ENCODE data around the gene CDK17.
"Not testable (repeated sequence)": the region's sequence is repeated elsewhere in the genome, so short reads cannot be mapped to it uniquely, and the experiment has no call there.

Gene CDK17

DNA sequence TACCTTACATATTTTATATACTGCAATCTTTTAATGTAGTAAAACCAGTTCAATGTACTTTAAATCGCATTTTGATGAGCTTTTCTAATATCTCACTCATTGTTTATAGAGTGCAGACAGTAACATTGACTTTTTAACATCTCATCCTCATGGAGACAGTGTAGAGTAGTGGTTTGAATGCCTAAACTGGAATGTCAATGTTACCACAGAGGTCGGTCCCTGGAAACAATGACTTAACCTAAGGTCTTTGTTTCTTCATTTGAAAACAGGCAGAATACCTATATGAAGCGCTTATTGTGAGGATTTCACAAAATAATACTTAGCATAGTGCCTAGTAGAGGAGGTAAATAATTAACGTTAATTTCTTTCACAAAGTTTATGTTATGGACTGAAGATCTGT, 5.0 kb downstream of the CDK17 start:
- DNase-seq (ENCODE audit: low read depth in 1 of 2, low spot score in 1 of 2) = no peak

DNA sequence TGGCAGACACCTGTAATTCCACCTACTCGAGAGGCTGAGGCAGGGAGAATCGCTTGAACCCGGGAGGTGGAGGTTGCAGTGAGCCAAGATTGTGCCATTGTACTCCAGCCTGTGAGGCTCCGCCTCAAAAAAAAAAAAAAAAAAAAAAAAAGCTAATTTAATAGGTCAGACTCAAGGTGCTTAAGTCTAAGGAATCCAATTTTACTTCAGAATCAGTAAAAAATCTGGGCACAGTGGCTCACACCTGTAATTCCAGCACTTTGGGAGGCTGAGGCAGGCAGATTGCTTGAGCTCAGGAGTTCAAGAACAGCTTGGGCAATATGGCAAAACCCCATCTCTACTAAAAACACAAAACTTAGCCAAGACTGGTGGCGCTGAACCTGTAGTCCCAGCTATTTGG, 7.0 kb downstream of the CDK17 start:
- DNase-seq (ENCODE audit: low read depth in 1 of 2, low spot score in 1 of 2) = not testable (repeated sequence)

DNA sequence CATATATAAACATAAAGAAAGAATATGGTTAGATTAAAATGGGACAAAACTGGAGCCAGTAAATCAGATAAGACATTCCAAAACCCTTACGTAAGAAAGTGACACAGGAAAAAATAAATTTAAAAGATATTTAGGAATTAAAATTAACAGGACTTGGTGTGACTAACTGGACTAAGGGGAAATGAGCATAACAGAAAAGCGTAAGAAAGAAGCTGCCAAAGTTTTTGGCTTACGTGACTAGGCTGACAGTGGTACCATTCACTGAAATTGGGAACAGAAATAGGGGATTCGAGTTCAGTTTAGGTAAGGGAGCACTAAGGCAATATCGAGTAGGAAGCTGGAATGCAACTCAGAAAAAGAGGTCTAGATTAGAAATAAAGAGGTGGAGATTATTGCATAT, 7.8 kb downstream of the CDK17 start:
- no peak for DNase-seq (ENCODE audit: low read depth in 1 of 2, low spot score in 1 of 2)

DNA sequence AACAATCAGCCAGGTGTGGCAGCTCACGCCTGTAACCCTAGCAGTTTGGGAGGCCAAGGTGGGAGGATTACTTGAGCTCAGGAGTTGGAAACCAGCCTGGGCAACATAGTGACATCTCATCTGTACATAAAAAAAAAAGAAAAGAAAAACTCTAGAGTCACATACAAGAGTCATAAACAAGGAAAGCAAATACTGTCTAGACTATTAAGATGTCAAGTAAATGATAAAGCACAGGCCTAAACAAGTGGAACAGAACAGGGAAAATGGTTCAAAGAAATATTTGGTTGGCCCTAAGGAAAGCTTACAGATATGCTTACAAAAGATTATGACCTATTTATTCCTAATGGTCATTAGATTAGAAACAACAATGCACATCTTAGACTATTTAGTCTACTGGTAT, 12.3 kb downstream of the CDK17 start:
- DNase-seq (ENCODE audit: low read depth in 1 of 2, low spot score in 1 of 2) = no peak

DNA sequence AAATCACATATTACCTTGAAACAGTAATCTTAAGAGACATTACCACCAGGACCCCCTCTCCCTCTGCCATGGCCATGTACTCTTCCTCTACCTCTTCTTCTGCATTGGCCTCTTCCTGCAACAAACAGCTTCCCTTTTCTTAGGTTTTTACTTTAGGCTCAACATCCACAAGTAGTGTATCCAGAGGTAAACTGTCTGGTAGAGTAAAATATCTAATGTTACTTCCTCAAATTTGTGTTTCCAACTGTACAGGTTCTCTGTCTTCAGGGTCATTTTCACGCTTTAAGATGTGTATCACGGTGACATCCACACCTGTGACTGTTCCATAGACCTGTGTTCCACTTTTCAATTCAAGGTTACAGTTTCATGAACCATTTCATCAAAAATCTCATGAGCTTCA, 13.4 kb downstream of the CDK17 start:
- no peak for DNase-seq (ENCODE audit: low read depth in 1 of 2, low spot score in 1 of 2)

DNA sequence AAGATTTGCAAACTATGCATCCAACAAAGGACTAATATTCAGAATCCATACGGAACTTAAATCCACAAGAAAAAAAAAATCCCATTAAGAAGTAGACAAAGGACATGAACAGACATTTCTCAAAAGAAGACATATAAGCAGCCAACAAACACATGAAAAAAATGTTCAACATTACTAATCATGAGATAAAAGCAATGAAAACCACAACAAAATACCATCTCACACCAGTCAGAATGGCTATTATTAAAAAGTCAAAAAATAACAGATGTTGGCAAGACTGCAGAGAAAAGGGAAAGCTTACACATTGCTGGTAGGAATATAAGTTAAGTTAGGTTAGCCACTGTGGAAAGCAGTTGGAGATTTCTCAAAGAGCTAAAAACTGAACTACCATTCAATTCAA, 16.2 kb downstream of the CDK17 start:
- no peak for DNase-seq (ENCODE audit: low read depth in 1 of 2, low spot score in 1 of 2)

DNA sequence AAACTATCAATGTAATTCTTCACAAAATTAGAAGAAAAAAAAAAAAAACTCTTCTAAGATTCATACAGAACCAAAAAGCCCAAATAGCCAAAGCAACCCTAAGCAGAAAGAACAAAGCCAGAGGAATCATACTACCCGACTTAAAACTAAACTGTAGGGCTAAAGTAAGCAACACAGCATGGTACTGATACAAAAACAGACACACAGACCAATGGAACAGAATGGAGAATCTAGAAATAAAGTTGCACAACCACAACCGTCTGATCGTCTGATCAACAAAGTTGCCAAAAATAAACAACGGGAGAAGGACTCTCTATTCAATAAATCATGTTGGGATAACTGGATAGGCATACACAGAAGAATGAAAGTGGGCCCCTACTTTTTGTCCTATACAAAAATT, 16.9 kb downstream of the CDK17 start:
- DNase-seq (ENCODE audit: low read depth in 1 of 2, low spot score in 1 of 2) = no peak

DNA sequence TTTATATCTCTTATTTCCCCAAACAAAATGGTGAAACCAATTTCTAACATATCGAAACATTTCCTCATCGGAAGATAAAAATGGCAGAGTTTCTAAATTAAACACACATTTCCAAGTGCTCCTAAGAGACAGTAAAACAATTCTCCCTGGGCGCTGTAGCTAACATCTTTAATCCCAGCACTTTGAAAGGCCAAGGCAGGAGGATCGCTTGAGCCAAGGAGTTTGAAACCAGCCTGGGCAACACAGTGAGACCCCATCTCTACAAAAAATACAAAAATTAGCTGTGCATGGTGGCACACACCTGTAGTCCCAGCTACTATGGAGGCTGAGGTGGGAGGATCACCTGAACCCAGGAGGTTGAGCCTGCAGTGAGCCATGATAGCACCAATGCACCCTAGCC, 20.5 kb downstream of the CDK17 start:
- DNase-seq (ENCODE audit: low read depth in 1 of 2, low spot score in 1 of 2) = not testable (repeated sequence)

DNA sequence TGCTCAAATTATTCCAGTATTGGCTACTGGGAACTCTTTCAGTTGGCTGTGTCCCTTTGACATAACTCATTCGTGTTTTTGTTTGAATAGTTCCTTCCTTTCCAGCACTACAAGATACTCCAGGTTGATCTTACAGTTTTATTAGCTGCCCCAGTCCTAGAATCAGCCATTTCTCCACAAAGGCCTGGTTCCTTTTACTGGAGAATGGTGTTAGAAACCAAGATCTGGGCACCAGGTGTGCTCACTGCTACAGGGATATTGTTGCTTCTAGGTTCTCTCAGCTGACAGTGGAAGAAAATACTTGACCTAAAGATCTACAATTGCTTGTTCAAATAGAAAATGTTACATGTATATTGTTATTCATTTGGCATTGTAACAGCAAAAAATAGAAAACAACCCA, 21.9 kb downstream of the CDK17 start:
- DNase-seq (ENCODE audit: low read depth in 1 of 2, low spot score in 1 of 2) = no peak

DNA sequence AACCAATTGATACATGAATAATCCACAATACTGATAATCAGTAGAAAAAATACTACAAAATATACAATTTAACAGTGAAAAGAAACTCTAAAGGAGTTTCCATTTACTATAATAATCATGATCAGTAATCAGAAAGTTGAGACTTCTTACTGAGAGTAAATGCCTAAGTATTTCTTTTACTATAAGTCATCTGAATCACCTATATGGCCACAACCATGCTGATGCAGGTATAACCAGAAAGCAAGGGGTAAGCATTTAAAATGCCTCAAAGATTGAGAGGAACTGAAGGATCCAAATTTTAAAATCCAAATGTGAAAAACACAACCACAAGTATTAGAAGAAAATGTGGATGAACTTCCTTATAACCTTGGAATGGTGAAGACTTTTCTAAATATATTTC, 23.4 kb downstream of the CDK17 start:
- DNase-seq (ENCODE audit: low read depth in 1 of 2, low spot score in 1 of 2) = no peak

DNA sequence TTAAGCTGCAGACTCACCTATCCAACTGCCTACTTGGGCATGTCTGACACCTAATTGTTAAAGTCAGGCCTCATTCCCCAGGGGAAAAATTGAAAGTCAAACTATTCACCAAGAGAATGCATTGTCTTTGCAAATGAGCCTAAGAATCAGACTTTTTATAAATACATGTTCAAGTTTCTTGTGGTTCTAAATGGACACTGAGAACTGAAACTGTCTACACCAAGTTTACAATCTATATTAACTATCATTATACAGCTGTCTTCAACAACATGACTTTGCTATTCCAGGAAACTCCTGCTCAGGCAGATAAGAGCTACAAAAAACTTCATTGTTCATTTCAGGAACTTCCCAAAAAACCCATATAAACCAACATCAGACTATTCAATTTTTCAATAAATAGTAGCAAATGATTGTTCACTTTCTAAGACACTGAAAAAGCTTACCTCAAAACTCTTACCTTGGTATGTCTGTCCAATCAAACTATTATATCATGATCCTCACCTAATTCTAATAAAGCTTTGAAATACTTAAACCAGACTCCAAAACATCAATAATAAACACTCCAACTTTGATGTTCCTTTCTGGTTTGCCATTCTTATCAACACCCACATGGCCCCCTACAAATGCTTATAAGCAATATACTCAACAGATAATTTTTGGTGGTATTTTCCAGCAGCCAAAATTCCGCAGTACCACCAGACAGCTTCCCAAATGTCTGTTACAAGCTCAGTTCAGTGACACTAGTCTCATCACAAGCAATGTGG, 24.2 kb downstream of the CDK17 start:
- DNase-seq (ENCODE audit: low read depth in 1 of 2, low spot score in 1 of 2) = no peak

DNA sequence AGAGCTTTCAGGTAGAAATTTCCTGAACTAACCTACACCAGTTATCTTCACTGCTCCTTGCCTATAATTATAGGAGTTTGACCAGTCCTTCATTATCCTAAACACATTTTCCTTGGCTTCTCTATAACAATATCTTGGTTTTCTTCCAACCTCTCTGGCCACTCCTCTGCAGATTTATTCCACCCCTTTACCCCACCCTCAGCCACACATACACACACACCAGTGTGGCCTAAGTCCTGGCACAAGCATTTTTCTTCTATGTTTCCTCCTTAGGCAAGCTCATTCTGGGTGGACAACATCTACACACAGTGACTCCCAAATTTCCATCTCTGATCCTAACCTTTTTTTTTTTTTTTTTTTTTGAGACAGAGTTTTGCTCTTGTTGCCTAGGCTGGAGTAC, 25.1 kb downstream of the CDK17 start:
- no peak for DNase-seq (ENCODE audit: low read depth in 1 of 2, low spot score in 1 of 2)

DNA sequence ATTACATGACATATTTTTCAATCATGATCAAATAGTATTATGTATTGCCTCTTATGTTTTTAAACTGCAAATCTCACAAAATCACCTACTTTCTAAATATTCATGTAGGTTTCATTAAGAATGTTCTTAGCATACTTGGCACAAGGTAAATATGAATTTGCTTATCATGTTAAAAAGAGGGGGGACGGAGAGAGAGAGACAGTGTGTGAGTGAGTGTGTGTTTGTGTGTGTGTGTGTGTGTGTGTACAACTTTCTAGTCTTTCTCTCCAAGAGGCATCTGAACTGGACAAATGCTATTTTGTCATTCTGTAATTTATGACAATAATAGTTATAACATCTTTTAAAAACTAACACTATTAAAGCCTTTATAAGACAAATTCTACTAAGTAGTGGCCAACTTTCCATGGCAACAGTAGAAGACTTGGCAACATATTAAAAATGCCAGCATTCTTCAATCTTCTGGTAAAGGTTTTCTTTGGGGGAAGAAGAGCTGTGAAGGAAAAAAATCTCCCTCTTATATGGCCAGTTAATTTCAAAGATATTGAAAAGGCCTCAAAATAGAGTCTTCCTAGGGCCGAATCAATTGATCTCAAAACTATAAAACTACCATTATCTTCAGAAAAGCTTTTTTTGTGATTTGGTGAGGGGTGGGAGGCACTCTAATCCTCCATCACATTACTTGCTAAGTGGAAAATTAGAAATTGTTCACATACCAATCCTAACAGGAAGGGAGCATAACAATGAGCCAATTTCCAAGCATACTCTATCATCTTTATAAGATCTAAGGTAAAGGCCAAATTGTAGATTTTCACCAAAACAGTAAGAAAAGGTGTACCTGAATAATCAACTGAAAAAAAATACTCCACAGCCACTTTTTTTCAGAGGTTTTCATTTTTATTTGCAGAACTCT, 28.2 kb downstream of the CDK17 start:
- no peak for DNase-seq (ENCODE audit: low read depth in 1 of 2, low spot score in 1 of 2)

DNA sequence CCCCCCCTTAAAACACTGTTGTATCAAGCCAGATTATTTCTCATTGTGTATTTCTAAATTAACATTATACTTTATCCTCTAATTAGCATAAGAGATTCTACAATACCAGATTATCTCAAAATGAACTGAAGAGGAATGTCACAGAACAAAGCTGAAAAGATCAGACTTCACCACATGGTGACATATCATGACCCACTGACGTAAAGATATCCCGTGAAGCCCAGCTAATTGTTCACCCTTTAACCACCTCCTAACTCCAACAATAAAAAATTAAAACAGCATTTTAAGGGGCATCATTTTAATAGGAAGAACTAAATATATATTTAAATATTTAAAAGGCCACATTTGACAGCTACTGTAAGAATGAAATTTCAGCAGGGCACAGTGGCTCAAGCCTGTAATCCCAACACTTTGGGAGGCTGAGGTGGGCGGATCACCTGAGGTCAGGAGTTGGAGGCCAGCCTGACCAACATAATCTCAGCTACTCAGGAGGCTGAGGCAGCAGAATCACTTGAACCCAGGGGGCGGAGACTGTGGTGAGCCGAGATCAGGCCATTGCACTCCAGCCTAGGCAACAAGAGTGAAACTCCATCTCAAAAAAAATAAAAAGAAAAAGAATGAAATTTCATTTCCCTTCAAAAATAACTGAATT, 29.0 kb downstream of the CDK17 start:
- DNase-seq (ENCODE audit: low read depth in 1 of 2, low spot score in 1 of 2) = no peak

DNA sequence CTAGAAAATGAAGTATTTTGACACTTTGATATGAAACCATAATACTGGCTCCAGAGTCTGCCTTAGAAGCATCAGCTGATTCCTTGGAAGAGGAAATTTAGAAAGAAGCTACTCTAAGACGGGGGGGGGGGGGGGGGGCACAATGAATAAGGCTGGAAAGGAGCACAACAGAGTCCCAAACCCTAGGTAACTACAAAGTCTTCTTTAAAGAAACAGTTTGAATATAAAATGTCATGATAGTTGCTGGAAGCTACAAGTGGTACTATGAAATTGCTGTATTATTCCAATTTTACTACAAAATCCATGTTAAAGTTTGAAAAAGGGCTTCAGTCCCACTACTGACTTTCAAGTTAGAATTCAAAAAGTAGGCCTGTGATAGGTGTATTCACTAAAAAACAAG, 31.6 kb downstream of the CDK17 start:
- no peak for DNase-seq (ENCODE audit: low read depth in 1 of 2, low spot score in 1 of 2)

DNA sequence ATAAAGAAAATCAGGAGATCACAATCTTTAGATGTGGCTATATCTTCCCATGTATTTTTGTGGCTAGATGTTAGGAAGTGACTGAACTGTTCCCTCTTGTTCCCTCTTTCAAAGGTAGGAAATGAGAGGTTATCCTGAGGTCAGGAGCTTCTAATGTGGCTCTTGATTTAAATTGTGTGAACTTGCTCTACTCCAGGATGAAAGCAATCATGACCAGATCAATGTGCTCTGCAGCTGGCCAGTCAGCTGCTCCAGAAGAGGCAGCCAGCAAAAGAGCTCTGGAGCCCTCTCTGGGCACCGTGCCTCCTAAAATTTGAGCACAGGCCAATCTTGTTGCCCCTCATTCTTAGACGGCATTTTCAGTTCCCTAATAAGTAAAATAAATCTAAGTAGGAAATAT, 32.0 kb downstream of the CDK17 start:
- no peak for DNase-seq (ENCODE audit: low read depth in 1 of 2, low spot score in 1 of 2)

DNA sequence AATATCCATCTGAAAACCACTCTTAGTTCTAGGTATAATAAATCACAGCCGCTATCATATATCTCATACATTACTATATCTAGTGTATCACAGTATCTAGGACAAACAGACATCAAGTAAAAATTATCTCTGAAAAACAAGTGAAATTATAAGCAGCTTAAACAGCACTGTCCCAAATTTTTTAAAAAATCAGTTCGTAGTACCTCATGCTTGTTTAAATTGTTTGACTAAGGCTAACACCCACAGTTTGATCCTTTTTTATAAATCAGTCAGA, 33.9 kb downstream of the CDK17 start:
- DNase-seq (ENCODE audit: low read depth in 1 of 2, low spot score in 1 of 2) = no peak

DNA sequence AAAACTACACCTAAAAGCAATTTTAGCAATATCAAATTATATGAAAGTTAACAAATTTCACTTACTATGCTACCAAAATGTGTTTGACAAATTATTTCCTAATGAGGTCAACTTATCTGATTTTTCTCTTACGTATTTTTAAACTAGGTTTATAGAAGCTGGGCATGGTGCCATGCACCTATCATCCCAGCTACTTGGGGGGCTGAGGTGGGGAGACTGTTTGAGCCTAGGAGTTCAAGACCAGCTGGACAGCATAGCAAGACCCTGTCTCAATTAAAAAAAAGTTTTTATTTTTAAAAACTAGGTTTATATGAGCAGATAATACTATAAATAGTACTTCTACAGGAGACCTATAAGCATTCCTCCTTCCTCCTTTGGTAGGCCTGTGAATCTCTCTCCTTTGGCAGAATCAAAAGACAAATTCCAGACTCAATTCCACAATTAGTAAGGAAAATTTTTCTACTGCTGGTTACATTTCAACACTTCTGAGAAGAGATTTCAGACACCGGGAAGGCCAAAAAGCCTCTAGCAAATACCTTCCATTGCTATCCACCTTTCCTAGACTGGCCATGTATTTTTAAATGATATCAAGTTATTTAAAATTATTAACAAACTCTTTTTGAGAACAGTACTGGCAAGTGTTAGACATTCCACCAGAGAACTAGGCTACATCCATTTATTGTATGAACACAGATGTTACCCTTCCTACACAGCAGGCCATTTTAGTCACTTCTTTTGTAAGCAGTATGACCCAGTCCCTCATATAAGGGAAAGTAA, 34.4 kb downstream of the CDK17 start:
- DNase-seq (ENCODE audit: low read depth in 1 of 2, low spot score in 1 of 2) = no peak

DNA sequence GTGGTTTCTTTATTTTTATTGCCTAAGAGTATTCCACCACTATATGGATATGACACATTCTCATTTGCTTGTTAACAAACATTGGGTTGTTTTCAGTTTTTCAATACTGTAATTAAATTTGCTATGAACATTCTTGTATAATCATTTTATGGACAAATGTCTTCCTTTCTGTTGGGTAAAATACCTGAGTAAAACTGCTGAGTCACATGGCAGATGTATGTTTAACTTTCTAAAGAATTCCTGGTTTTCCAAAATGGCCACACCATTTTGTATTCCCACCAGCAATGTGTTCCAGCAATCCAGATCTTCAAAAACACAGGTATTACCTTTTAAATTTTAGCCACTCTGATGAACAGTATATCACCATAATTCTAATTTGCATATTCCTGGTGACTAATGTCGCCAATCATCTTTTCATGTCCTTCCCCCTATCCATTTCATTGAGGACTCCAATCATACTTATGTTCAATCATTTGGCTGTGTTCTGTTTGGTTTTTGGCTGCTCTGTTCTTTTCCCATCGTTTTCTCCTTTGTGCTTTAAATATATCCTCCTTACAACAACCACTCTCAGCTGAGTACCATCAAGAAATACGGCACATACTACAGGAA, 36.0 kb downstream of the CDK17 start:
- DNase-seq (ENCODE audit: low read depth in 1 of 2, low spot score in 1 of 2) = no peak

DNA sequence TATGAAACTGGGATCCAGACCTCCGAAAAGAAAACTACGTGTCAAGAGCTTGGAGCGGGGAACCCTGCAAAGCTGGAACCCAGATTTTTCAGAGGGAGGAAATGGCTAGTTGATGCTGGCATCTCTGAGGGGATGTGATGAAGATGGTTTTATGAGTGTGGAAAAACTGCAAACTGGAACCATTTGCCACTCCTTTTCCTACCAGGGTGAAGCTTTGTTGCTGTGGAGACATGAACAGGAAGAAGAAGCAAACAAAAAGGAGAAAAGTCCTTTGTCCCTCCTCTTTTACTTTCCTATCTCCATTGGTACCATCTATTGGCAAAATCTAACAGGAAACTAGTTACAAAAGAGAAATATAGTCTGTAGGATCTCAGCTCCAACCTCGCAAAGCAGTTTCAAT, 39.2 kb downstream of the CDK17 start:
- DNase-seq (ENCODE audit: low read depth in 1 of 2, low spot score in 1 of 2) = no peak

DNA sequence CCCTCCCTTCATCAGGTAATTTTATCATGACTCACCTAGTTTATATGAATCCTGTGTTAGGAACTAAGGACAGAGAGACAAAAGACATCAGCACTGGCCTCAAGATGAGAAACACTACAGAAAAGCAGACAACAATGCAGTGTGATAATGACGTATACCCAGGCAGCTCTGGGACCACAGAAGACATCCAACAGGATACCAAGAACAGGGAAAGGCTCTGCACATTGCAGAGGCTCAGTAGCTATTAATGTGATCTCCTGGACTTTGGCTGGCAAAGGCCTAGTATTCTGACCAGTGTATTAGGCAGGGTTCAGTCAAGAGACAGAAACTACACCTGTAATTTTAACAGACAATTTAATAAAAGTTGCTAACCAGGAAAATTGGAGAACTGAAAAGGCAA, 39.7 kb downstream of the CDK17 start:
- no peak for DNase-seq (ENCODE audit: low read depth in 1 of 2, low spot score in 1 of 2)

Data from activated T-helper 1 cell treated with anti-CD3 and anti-CD28 coated beads, Interleukin-2, amount 50 U/mL, for 16 hours (primary cell).